ENCODE data around the gene DNAJC5G.
"Not testable (repeated sequence)": the region's sequence is repeated elsewhere in the genome, so short reads cannot be mapped to it uniquely, and the experiment has no call there.

DNAJC5G gene

DNA sequence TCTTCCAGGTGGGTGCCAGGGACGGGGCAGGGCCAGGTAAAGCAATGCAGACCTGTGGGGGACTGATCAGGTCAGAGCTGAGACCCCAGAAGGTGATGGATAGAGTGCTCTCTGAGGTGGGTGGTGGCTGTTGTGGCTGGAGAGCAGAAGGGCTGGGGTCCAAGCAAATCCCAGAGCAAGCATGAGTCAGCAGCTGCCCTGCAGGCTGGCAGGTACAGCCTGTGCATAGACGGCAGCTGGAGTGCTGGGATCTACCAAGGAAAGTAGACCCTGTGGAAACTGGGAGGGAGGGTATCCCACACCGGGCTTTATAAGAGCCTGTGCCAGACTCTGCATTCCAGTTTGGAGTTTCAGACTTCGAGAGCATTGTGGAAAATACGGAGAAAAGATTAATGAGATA is 7.7 kb downstream of the DNAJC5G start:
- no peak for DNase-seq

DNA sequence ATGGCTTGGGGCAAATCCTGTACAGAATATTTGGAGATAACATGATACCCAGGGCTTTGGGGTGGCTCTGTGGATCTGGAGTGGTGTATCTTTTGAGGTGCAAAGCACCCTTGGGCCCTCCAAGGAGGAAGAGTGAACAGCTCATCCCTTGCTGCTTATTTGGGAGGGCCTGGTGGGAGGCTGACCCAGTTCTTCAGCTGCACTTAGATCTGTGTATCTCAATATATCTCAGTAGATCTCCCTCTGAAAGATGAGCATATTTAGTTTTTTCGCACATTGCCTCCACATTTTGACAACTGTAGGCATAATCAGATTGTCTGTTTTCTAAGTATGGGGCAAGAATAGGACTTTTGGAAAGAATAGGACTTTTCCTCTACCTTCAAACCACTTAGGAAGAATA is 9.8 kb downstream of the DNAJC5G start:
- no peak for DNase-seq

DNA sequence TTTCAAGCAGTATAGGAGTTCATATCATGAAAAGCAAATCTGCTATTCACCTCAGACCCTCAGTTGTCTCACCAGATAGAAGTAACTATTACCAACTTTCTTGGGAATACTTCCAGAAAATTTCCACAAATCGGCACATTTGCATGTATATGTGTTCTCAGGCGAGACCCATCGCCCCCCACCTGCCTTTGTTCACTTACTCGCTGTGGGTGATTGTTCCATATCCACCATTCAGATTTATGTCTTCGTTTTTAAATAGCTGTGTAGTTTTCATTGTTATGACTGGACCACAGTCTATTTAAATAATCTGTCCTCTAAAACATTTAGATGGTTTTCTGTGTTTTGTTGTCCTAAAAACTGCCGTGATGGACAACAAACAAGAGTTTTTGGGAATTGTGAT is 10.2 kb downstream of the DNAJC5G start:
- no peak for DNase-seq

- no peak for DNase-seq
These were observed 13.4 kb downstream of the DNAJC5G start for GRCh38 chr2:27288610-27289009.

- no peak for DNase-seq
These were observed 15.3 kb downstream of the DNAJC5G start for GRCh38 chr2:27290549-27290948.

DNA sequence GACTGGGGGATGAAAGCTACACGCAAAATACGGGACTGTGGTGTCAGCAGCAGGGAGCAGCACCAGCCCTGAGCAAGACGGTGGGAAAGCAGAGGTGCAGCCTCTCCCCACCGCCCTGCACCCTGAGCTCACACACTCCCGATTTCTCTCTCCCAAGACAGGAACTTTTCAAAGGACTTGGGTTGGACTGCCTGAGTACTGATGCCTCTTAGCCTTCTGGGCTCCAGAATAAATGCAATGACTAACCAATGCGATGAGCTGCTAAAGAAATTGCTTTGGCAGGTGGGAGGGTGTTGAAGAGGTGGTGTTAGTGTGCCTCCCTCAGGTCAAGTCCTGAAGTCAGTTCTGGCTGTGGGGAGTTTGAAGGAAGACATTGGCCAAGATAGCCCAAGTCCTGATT is 16.6 kb downstream of the DNAJC5G start:
- DNase-seq, result no peak

DNA sequence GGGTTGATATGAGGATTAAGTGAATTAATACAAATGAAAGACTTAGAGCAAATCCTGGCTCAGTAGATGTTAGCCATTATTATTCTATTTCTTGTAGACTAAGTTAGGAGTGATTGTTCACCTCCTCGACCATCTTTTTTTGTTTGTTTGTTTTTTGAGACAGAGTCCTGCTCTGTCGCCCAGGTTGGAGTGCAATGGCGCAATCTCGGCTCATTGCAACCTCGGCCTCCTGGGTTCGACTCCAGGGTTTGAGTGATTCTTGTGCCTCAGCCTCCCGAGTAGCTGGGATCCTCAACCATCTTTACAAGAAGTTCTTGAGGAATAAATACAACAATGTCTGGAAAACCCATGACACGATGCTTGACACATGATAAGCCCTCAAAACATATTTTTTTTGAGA is 19.7 kb downstream of the DNAJC5G start:
- DNase-seq, result no peak

DNA sequence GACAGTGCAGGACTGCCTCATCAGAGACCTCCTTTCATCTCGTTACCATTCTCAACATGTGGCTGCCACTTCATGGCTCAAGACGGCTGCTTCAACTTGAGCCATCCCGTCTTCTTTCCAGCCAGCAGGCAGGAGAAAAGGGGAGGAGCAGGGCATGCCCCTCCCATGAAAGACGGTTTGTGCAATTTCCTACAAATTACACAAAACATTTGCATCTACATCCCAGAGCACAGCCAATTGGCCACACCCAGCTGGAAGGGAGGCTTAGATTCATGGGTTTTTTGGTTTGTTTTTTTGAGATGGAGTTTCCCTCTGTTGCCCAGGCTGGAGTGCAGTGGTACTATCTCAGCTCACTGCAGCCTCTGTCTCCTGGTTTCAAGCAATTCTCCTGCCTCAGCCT is 21.2 kb downstream of the DNAJC5G start:
- DNase-seq, result peak in 1 of 2 donors; percentile 16

DNA sequence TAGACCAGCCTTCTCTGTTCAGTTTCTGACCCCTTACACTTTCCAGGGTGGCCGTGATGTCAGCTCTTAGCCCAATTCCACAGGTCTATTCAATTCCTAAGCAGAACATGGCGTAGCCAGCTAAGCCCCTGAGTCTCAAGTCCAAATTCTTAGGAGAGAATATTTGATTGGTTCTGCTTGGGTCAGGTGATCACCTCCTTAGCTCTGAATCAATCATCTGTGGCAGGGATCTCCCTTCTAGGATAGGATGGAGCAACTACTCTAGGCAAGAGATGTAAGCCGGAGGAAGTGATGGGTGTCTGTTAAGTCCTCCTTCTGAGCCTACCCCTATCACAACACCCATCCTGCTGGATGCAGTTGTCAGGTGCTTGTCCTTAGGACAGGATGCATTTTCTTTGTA is 22.0 kb downstream of the DNAJC5G start:
- no peak for DNase-seq

DNA sequence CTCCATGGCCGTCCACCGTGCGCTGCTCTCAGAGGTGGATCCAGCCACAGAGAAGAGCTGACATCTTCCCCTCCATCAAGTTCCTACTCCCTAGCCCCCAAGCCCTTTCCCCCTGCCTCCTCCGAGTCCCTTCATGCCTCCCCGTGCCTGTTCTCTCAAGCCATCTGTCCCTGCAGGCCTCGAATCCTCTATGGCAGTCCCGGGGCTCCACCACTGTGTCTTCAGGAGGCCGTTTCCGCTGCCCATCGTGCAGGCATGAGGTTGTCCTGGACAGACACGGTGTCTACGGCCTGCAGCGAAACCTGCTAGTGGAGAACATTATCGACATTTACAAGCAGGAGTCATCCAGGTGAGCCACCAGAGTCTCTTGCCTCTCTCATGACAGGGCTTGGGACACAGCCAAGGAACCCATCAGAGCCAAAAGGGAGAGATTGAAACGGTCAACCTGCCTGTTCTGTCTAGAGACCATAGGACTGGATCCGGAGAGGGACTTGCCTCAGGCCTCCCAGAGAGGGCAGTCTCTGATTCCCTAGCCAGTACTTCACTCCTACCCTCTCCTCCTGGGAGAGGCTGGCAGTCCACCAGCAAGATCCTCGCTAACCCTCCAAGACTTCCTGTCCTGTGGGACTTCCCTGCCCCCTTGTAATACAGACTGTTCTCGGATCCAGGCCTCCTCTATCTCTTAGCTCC is 23.3 kb downstream of the DNAJC5G start:
- no peak for DNase-seq

DNA sequence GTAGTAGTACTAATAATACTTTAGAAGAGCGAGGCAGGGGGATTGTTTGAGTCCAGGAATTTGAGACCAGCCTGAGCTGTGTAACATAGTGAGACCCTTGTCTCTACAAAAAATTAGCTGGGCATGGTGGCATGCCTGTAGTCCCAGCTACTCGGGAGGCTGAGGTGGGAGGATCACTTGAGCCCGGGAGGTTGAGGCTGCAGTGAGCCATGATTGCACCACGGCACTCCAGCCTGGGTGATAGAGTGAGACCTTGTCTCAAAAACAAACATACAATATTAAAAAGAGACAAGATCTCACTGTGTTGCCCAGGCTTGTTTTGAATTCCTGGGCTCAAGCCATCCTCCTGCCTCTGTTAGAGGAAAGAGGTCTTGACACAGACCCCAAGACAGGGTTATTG is 25.4 kb downstream of the DNAJC5G start:
- not testable (repeated sequence) for DNase-seq

- DNase-seq, result peak; percentile 48 to 70
These were observed 28.1 kb downstream of the DNAJC5G start for GRCh38 chr2:27303093-27304025.

GRCh38 chr2:27304488-27305240 is 29.4 kb downstream of the DNAJC5G start:
- no peak for DNase-seq

- DNase-seq, result no peak
These were observed 30.3 kb downstream of the DNAJC5G start for GRCh38 chr2:27305516-27305915.

GRCh38 chr2:27306136-27306535 is 30.9 kb downstream of the DNAJC5G start:
- DNase-seq, result no peak

GRCh38 chr2:27306573-27307286 is 31.5 kb downstream of the DNAJC5G start:
- peak in 1 of 2 donors; percentile 22 for DNase-seq

DNA sequence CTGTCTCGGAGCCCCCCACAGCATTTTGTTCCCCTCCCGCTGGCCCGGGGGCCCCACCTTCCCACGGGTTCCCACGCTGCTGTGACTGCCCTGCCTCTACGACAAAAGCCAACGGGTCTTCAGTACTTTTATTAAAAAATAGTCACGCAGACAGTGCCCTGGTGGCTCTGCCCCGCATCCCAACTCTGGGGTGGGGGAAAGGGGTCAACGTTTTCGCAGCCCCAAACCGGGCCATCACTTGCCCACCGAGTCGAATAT is 32.0 kb downstream of the DNAJC5G start:
- DNase-seq, result no peak

GRCh38 chr2:27307545-27308358 is 32.5 kb downstream of the DNAJC5G start:
- no peak for DNase-seq

DNA sequence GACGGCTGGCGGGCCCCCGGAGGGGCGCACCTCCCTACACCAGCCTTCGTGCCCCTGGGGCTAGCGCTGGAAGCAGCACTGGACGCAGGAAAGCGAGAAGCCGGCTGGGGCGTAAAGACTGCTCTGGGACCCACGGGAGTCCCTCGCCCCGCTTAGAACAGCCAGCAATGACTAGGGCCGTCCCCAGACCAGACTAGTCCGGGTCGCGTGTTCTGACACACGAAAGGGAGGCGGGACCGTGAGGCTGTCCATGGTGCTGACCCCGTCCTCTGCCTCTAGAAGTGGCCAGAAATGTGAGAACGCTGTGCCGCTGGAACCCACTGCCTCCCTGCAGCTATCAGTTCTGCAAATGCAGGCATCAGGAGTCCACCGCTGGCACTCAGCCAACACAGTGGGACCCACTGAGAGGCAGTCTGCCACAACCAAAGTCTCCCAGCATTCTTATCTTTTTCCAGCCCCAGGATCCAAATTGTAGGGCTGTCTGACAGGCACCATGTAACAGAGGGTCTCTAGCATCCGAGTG is 33.2 kb downstream of the DNAJC5G start, which contains the start of gene UCN:
Gene UCN (minus strand): TSS at position 87 of the 523 bp plus-strand sequence. CDS start 550 bp downstream, outside the sequence.
- DNase-seq, result no peak

DNA sequence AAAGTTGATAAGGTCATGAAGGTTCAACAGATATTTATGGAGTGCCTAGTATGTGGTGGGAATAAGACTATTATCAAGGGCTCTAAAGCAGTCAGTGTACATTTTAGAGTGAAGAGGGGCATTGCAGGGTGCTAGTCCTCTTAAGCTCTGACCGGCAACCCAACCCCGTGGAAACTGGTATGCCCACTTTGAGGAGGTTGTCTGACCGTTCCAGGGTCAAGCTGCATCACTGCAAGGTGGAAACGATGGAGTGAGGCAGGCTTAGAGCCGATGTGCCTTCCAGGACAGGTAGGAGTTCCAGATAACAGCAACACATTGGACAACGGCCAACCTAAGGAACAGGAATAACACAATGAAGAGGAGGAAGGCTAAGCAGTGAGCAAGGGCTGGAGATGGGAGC is 34.4 kb downstream of the DNAJC5G start:
- no peak for DNase-seq

GRCh38 chr2:27312152-27312551 is 36.9 kb downstream of the DNAJC5G start:
- DNase-seq, result no peak

All from CD4-positive, alpha-beta T cell treated with Interferon alpha-2 for 1 hour (primary cell).